ENCODE measurements around the gene LCN15.

Gene LCN15

DNA sequence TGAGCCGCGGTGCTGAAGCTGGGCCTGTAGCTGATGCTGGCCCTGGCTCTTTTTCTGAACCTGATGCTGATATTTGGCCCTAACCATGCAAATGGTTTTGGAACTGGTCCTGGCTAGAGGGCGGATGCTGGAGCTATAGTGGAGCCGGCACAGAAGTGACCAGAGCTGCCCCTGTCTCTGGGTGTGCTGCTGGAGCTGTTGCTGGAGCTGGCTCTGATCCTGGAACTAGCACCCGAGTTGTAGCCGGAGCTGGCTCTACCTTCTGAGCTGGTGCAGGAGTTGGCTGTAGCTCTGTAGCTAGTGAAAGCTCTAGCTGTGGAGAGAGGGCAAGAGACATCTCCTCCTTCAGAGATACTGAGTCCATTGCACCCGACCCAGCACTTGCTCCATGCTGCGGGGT, 34.4 kb downstream of the LCN15 start:
- H3K27ac ChIP-seq (ENCODE audit: low read length): no peak overlapping the region
- no peaks in the 10 kb centered on the region for H3K9me3 ChIP-seq (ENCODE audit: control insufficient read depth in 1 of 2, low read length in 2 of 2)
- no peak overlapping the region for H3K4me3 ChIP-seq (ENCODE audit: low read depth in 1 of 2, low read length in 2 of 2)
- H3K4me1 ChIP-seq (ENCODE audit: control insufficient read depth in 1 of 2, insufficient read depth in 2 of 2, low read length in 2 of 2): peaks cover 13 to 33% of the 10 kb centered on the region in 2 donors
- peaks cover 11 to 12% of the 10 kb centered on the region in 2 donors for H3K36me3 ChIP-seq (ENCODE audit: control insufficient read depth in 1 of 2, insufficient read depth in 2 of 2, low read length in 2 of 2)
- no peaks in the 10 kb centered on the region for H3K27me3 ChIP-seq (ENCODE audit: low read depth, low read length)

GRCh38 chr9:136729144-136729543, 35.2 kb downstream of the LCN15 start:
- peaks cover 15 to 18% of the 10 kb centered on the region in 2 donors for H3K36me3 ChIP-seq (ENCODE audit: control insufficient read depth in 1 of 2, insufficient read depth in 2 of 2, low read length in 2 of 2)
- no peaks in the 10 kb centered on the region for H3K9me3 ChIP-seq (ENCODE audit: control insufficient read depth in 1 of 2, low read length in 2 of 2)
- no peaks in the 10 kb centered on the region for H3K27me3 ChIP-seq (ENCODE audit: low read depth, low read length)
- H3K27ac ChIP-seq (ENCODE audit: low read length): no peak overlapping the region
- peak overlapping the region; percentile 50 to 94 for H3K4me3 ChIP-seq (ENCODE audit: low read depth in 1 of 2, low read length in 2 of 2)
- H3K4me1 ChIP-seq (ENCODE audit: control insufficient read depth in 1 of 2, insufficient read depth in 2 of 2, low read length in 2 of 2): peaks cover 13 to 33% of the 10 kb centered on the region in 2 donors

- peak overlapping the region; percentile 50 to 94 for H3K4me3 ChIP-seq (ENCODE audit: low read depth in 1 of 2, low read length in 2 of 2)
- H3K9me3 ChIP-seq (ENCODE audit: control insufficient read depth in 1 of 2, low read length in 2 of 2): no peaks in the 10 kb centered on the region
- H3K4me1 ChIP-seq (ENCODE audit: control insufficient read depth in 1 of 2, insufficient read depth in 2 of 2, low read length in 2 of 2): peaks cover 13 to 33% of the 10 kb centered on the region in 2 donors
- no peak overlapping the region for H3K27ac ChIP-seq (ENCODE audit: low read length)
- H3K36me3 ChIP-seq (ENCODE audit: control insufficient read depth in 1 of 2, insufficient read depth in 2 of 2, low read length in 2 of 2): peaks cover 20 to 23% of the 10 kb centered on the region in 2 donors
- no peaks in the 10 kb centered on the region for H3K27me3 ChIP-seq (ENCODE audit: low read depth, low read length)
Measured at GRCh38 chr9:136728548-136729123, 35.7 kb downstream of the LCN15 start.

DNA sequence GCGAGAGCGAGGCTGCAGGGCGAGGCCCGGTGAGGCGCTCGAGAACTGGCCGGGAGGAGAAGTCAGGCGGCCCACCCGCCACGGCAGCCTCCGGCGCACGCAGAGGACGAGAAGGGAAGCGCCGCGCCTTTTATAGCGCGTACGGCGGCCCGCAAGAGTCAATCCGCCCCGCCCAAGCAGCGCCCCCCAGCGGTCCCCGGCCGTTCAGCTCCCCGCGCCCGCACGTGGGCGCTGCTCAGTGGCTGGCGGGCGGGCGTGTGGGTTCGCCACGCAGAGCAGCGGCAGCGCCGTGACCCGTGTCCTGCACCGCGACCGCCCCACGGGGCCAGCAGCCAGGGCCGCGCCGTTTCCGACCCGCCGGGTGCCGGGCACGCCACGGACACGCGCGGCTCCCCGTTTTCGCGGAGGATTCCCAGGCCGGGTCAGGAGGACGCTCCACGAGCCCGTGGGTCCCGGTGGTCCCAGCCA, 36.2 kb downstream of the LCN15 start:
- H3K4me3 ChIP-seq (ENCODE audit: low read depth in 1 of 2, low read length in 2 of 2): peak overlapping the region; percentile 94 to 95
- peaks cover 13 to 33% of the 10 kb centered on the region in 2 donors for H3K4me1 ChIP-seq (ENCODE audit: control insufficient read depth in 1 of 2, insufficient read depth in 2 of 2, low read length in 2 of 2)
- H3K27ac ChIP-seq (ENCODE audit: low read length): no peak overlapping the region
- no peaks in the 10 kb centered on the region for H3K9me3 ChIP-seq (ENCODE audit: control insufficient read depth in 1 of 2, low read length in 2 of 2)
- H3K27me3 ChIP-seq (ENCODE audit: low read depth, low read length): no peaks in the 10 kb centered on the region
- H3K36me3 ChIP-seq (ENCODE audit: control insufficient read depth in 1 of 2, insufficient read depth in 2 of 2, low read length in 2 of 2): peaks cover 23 to 28% of the 10 kb centered on the region in 2 donors

DNA sequence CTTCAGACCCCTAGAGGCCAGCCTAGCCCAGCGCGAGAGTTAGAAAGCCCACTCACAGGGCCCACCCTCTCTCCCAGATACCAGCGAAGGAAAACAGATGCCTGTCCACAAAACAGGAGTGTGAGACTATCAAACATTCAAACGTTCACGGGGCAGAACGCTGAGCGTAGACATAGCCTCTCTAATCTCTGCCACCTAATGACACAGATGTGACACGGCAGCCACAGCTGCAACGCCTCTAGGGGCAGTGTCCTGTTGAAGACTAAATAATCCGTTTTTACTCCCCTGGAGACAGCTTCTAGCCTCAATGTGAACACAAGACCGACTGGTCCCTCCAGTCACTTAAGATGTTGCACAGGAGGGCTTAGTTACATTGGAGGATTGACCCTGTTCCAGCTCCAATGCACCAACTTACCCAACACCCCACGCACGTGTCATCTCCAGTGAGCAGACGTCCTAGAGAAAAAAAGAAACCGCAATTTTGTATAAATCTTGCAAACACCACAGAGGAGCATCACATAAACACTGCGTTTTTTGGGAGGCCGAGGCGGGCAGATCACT, 37.6 kb downstream of the LCN15 start:
- peak overlapping the region; percentile 45 for H3K27ac ChIP-seq (ENCODE audit: low read length)
- H3K36me3 ChIP-seq (ENCODE audit: control insufficient read depth in 1 of 2, insufficient read depth in 2 of 2, low read length in 2 of 2): peaks cover 23 to 42% of the 10 kb centered on the region in 2 donors
- H3K4me1 ChIP-seq (ENCODE audit: control insufficient read depth in 1 of 2, insufficient read depth in 2 of 2, low read length in 2 of 2): peaks cover 13 to 33% of the 10 kb centered on the region in 2 donors
- no peaks in the 10 kb centered on the region for H3K9me3 ChIP-seq (ENCODE audit: control insufficient read depth in 1 of 2, low read length in 2 of 2)
- no peaks in the 10 kb centered on the region for H3K27me3 ChIP-seq (ENCODE audit: low read depth, low read length)
- peak overlapping the region; percentile 94 to 95 for H3K4me3 ChIP-seq (ENCODE audit: low read depth in 1 of 2, low read length in 2 of 2)

DNA sequence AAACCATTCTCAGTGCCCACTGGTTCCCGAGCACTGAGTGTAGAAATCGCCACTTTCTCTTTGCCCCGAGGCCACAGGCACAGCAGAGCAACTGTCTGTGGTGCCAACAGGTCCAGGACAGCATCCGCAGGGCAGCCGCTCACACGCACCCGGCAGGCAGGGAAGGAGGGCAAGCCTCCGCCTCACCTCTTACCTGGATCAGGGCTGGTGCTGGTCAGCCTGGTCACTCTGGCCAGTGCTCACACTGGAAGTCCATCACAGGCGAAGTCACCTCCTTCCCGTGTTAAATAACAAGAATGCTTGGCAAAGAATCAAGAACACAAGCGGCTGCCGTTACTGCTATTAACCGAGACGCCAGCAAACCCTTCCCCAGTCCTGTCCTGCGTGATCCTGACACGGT, 38.2 kb downstream of the LCN15 start:
- Histone ChIP-seq H3K36me3 (ENCODE audit: control insufficient read depth in 1 of 2, insufficient read depth in 2 of 2, low read length in 2 of 2) (peaks cover 23 to 48% of the 10 kb centered on the region in 2 donors), H3K9me3 (ENCODE audit: control insufficient read depth in 1 of 2, low read length in 2 of 2) (no peaks in the 10 kb centered on the region), H3K27me3 (ENCODE audit: low read depth, low read length) (no peaks in the 10 kb centered on the region), H3K4me1 (ENCODE audit: control insufficient read depth in 1 of 2, insufficient read depth in 2 of 2, low read length in 2 of 2) (peaks cover 13 to 33% of the 10 kb centered on the region in 2 donors), H3K4me3 (ENCODE audit: low read depth in 1 of 2, low read length in 2 of 2) (peak overlapping the region; percentile 94 to 95), H3K27ac (ENCODE audit: low read length) (no peak overlapping the region)

DNA sequence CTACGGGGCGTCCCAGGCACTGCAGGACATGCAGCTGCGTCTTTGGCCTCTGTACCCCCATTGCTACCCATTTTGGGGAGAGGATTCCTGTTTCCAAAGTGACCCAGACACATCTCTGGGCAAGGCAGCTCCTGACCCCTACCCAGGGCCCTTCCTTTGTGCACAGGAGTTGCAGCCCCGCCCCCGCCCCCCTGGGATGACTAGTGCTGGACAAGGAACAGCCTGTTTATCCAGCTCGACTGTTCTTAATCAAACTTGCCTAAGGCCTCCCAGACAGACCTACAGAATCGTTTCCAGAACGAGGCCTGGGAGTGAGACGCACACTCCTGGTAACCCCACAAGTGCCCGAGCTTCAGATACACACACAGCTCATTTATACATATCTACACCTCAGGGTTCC, 38.7 kb downstream of the LCN15 start:
- Histone ChIP-seq H3K4me3 (ENCODE audit: low read depth in 1 of 2, low read length in 2 of 2) (peak overlapping the region; percentile 94 to 95), H3K27me3 (ENCODE audit: low read depth, low read length) (no peaks in the 10 kb centered on the region), H3K27ac (ENCODE audit: low read length) (no peak overlapping the region), H3K36me3 (ENCODE audit: control insufficient read depth in 1 of 2, insufficient read depth in 2 of 2, low read length in 2 of 2) (peaks cover 23 to 49% of the 10 kb centered on the region in 2 donors), H3K9me3 (ENCODE audit: control insufficient read depth in 1 of 2, low read length in 2 of 2) (no peaks in the 10 kb centered on the region), H3K4me1 (ENCODE audit: control insufficient read depth in 1 of 2, insufficient read depth in 2 of 2, low read length in 2 of 2) (peaks cover 13 to 38% of the 10 kb centered on the region in 2 donors)

- no peak overlapping the region for H3K27ac ChIP-seq (ENCODE audit: low read length)
- H3K36me3 ChIP-seq (ENCODE audit: control insufficient read depth in 1 of 2, insufficient read depth in 2 of 2, low read length in 2 of 2): peaks cover 23 to 49% of the 10 kb centered on the region in 2 donors
- no peaks in the 10 kb centered on the region for H3K27me3 ChIP-seq (ENCODE audit: low read depth, low read length)
- no peak overlapping the region for H3K4me3 ChIP-seq (ENCODE audit: low read depth in 1 of 2, low read length in 2 of 2)
- H3K9me3 ChIP-seq (ENCODE audit: control insufficient read depth in 1 of 2, low read length in 2 of 2): no peaks in the 10 kb centered on the region
- peaks cover 13 to 46% of the 10 kb centered on the region in 2 donors for H3K4me1 ChIP-seq (ENCODE audit: control insufficient read depth in 1 of 2, insufficient read depth in 2 of 2, low read length in 2 of 2)
Measured at GRCh38 chr9:136724772-136725171, 39.5 kb downstream of the LCN15 start.

- Histone ChIP-seq H3K9me3 (ENCODE audit: control insufficient read depth in 1 of 2, low read length in 2 of 2) (no peaks in the 10 kb centered on the region), H3K27ac (ENCODE audit: low read length) (no peak overlapping the region), H3K4me1 (ENCODE audit: control insufficient read depth in 1 of 2, insufficient read depth in 2 of 2, low read length in 2 of 2) (peaks cover 13 to 49% of the 10 kb centered on the region in 2 donors), H3K4me3 (ENCODE audit: low read depth in 1 of 2, low read length in 2 of 2) (no peak overlapping the region), H3K27me3 (ENCODE audit: low read depth, low read length) (no peaks in the 10 kb centered on the region), H3K36me3 (ENCODE audit: control insufficient read depth in 1 of 2, insufficient read depth in 2 of 2, low read length in 2 of 2) (peaks cover 23 to 49% of the 10 kb centered on the region in 2 donors)
Measured at GRCh38 chr9:136723989-136724388, 40.3 kb downstream of the LCN15 start.

- Histone ChIP-seq H3K4me3 (ENCODE audit: low read depth in 1 of 2, low read length in 2 of 2) (no peak overlapping the region), H3K27ac (ENCODE audit: low read length) (no peak overlapping the region), H3K9me3 (ENCODE audit: control insufficient read depth in 1 of 2, low read length in 2 of 2) (no peaks in the 10 kb centered on the region), H3K4me1 (ENCODE audit: control insufficient read depth in 1 of 2, insufficient read depth in 2 of 2, low read length in 2 of 2) (peaks cover 13 to 45% of the 10 kb centered on the region in 2 donors), H3K27me3 (ENCODE audit: low read depth, low read length) (no peaks in the 10 kb centered on the region), H3K36me3 (ENCODE audit: control insufficient read depth in 1 of 2, insufficient read depth in 2 of 2, low read length in 2 of 2) (peaks cover 23 to 49% of the 10 kb centered on the region in 2 donors)
Measured at GRCh38 chr9:136723362-136723976, 40.8 kb downstream of the LCN15 start.

DNA sequence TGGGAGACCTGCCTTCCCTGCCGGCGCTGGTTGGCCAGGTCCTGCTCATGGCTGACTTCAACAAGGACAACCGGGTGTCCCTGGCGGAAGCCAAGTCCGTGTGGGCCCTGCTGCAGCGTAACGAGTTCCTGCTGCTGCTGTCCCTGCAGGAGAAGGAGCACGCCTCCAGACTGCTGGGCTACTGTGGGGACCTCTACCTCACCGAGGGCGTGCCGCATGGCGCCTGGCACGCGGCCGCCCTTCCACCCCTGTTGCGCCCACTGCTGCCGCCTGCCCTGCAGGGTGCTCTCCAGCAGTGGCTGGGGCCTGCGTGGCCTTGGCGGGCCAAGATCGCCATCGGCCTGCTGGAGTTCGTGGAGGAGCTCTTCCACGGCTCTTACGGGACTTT, 41.4 kb downstream of the LCN15 start:
- H3K36me3 ChIP-seq (ENCODE audit: control insufficient read depth in 1 of 2, insufficient read depth in 2 of 2, low read length in 2 of 2): peaks cover 23 to 49% of the 10 kb centered on the region in 2 donors
- H3K9me3 ChIP-seq (ENCODE audit: control insufficient read depth in 1 of 2, low read length in 2 of 2): no peaks in the 10 kb centered on the region
- H3K4me1 ChIP-seq (ENCODE audit: control insufficient read depth in 1 of 2, insufficient read depth in 2 of 2, low read length in 2 of 2): peaks cover 13 to 41% of the 10 kb centered on the region in 2 donors
- no peaks in the 10 kb centered on the region for H3K27me3 ChIP-seq (ENCODE audit: low read depth, low read length)
- H3K27ac ChIP-seq (ENCODE audit: low read length): no peak overlapping the region
- no peak overlapping the region for H3K4me3 ChIP-seq (ENCODE audit: low read depth in 1 of 2, low read length in 2 of 2)

Data from muscle layer of duodenum (tissue), 2 donors.